Fibroblast of pulmonary artery (primary cell): ENCODE measurements around the gene ADAP1.

ENCODE experiments used
- DNase-seq: peaks from one replicate; pipeline ENCODE4 v3.0.0-alpha.2; 2010; ENCODE audit warnings: low read depth
- H3K4me3 ChIP-seq: replicated peaks from 2 replicates; pipeline ENCODE4 v1.5.1; 2011; ENCODE audit warnings: low read depth, mild to moderate bottlenecking, control low read depth, low read length, moderate library complexity
- TF ChIP-seq, protein P1 (sequence below): IDR thresholded peaks from 2 replicates; pipeline ENCODE4 v1.5.1; 2011; ENCODE audit warnings: mild to moderate bottlenecking, control low read depth, low read length, inconsistent platforms; ENCODE audit errors: missing control alignments

The ADAP1 gene

DNA sequence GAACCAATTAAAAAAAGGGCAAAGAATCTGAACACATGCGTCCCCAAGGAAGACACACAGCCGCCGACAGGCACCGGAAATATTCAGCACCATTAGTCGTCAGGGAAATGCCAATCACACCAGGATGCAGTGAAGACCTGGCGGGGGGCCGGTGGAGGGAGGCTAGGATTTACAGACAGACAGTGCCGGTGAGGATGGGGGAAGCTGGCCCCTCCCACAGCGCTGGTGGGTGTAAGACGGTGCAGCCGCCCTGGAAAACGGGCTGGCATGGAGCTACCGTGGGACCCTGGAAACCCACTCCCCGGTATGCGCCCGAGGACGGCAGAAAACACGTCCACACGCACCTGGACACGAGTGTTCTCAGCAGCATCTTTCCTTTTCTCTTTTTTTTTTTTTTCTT, 4.8 kb upstream of the ADAP1 start:
- no peak overlapping the region for H3K4me3 ChIP-seq
- TF ChIP-seq, protein P1, sequence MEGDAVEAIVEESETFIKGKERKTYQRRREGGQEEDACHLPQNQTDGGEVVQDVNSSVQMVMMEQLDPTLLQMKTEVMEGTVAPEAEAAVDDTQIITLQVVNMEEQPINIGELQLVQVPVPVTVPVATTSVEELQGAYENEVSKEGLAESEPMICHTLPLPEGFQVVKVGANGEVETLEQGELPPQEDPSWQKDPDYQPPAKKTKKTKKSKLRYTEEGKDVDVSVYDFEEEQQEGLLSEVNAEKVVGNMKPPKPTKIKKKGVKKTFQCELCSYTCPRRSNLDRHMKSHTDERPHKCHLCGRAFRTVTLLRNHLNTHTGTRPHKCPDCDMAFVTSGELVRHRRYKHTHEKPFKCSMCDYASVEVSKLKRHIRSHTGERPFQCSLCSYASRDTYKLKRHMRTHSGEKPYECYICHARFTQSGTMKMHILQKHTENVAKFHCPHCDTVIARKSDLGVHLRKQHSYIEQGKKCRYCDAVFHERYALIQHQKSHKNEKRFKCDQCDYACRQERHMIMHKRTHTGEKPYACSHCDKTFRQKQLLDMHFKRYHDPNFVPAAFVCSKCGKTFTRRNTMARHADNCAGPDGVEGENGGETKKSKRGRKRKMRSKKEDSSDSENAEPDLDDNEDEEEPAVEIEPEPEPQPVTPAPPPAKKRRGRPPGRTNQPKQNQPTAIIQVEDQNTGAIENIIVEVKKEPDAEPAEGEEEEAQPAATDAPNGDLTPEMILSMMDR, result no peak
- no peak for DNase-seq

DNA sequence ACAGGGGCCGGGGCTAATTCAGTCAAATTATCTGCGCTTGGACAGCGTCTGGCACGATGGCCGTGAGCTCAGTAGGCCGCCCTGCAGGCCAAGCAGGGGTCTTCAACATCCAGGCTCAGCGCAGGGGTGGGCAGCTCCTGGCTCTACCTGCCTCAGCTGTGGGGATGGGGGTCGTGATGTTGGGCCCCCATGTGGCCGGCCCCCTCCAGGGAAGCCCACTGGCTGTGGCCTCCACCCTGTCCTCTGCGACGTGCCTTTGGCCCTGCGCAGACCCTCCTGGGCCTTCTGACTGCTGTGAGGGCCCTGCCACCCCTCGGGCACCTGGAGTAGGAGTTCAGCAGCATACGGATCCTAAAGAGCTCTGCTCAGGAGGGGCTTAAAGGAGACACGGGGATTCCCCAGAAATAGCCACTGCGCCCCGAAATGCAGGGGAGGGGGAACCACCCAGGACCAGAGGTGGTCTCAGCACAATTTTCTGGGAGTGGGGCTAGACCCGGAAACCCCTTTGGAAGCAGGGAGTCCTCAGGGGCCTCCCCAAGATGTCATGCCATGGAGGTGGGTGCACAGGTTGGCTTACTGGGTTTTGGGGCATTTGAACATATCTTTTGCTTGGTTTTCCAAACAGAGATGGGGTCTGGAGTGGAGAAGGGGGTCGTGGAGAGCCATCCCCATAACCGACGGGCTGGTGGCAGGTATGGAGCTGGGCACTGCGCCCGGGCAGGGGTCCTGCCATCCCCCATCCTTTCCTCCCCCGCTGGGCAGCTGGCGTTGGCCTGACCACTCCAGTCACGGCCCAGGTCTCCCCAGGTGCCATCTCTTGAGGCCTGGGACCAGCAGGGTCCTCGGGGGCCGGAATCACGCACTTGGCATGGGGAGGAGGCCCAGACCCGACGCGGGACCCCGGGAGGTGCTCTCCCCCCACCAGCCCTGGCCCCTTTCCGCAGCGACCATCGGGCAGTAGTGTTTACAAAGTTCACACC, 4.0 kb upstream of the ADAP1 start:
- TF ChIP-seq, protein P1, result no peak
- no peak for DNase-seq
- no peak overlapping the region for H3K4me3 ChIP-seq

DNA sequence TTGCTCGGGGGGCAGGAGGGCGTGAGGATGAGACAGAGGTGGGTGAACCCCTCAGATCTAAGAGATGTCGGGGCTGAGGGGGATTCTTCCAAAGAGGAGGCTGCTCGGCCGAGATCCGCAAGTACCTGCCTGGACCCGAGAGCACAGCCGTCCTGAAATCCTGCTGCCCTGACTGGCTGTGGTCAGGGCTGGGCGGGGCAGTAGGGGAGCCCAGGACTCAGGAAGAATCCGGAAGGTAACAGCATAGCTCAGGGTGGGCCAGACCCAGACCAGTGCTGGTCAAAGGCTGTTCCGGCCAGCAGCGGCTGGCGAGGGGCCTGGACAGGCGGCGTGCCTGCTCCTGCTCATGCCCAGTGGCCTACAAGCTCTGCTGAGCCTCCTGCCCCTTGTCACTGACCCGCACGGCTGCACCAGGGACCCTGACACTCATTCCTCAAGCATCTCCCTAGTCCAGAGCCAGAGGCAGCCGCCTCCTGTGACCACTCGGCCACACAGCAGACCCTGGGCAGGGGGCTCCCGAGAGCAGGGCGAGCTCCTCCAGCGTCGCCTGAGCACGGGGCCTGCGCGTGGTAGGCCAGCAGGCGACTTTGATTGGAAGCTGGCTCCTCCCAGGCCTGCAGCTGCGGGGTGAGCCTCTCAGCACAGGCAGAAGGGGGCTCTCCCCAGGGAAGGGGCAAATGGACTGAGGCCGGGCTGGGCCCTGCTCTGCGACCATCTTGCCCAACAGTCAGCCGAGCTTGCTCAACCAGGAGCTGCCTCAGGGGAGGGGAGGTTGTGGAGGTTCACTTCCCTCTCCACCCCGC, 3.1 kb upstream of the ADAP1 start:
- DNase-seq, result no peak
- TF ChIP-seq, protein P1, result no peak
- H3K4me3 ChIP-seq, result no peak overlapping the region

DNA sequence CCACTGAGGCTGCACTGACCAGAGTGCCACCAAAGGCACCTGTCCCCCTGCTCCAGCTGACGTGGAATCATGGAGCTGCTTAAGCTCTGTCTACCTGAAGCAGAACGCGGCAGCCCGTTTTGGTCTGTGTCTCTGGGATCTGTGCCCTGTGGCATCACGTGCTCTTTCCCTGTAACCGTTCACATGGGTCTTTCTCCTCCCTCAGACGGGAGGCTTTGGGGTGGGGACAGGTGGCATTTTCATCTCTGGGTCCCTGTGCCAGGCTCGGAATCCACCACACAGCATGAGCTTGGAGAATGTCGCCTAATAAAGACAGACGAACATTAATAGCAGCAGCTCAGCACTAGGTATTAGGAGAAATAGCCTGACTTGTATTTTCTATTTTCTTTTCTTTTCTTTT, 1.6 kb upstream of the ADAP1 start:
- H3K4me3 ChIP-seq, result no peak overlapping the region
- no peak for DNase-seq
- TF ChIP-seq, protein P1, result no peak

DNA sequence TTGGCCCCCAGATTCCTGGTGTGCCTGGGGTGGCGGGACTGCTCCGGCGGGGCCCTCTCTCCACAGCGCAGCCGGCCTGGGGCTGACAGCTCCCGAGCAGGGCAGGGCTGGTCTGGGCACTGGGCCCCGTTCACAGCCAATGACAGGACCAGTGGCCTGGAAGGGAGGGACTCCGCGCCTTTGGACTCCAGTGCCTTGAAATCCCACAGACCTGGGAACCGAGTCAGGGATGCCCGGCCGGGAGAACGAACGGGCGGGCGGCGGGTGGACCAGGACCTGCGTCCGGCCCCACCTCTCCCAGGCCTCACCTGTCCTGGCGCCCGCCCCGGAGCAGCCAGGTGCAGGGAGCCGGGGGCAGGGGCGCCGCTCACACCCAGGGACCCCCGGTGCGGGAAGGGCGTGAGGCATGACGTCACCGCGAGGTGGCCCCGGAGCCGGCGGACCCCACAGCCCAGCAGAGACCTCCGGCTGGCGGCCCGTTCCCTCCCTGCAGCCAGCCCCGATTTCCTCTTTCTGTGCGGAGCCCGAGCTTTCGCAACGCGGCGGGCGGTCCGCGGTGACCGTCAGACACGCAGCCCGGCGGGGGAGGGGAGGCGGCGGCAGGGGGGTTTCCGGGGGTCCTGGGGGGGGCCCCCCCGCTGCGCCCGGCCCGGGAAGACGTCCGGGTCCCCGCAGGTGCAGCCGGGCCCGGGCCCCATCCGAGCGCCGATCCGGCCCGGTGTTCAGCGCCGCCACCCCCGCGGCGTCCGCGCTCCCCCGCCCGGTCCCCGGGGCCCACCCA, 743 bp downstream of the ADAP1 start:
- DNase-seq, result peak; percentile 42
- TF ChIP-seq, protein P1, result no peak
- peak overlapping the region; percentile 40 for H3K4me3 ChIP-seq

DNA sequence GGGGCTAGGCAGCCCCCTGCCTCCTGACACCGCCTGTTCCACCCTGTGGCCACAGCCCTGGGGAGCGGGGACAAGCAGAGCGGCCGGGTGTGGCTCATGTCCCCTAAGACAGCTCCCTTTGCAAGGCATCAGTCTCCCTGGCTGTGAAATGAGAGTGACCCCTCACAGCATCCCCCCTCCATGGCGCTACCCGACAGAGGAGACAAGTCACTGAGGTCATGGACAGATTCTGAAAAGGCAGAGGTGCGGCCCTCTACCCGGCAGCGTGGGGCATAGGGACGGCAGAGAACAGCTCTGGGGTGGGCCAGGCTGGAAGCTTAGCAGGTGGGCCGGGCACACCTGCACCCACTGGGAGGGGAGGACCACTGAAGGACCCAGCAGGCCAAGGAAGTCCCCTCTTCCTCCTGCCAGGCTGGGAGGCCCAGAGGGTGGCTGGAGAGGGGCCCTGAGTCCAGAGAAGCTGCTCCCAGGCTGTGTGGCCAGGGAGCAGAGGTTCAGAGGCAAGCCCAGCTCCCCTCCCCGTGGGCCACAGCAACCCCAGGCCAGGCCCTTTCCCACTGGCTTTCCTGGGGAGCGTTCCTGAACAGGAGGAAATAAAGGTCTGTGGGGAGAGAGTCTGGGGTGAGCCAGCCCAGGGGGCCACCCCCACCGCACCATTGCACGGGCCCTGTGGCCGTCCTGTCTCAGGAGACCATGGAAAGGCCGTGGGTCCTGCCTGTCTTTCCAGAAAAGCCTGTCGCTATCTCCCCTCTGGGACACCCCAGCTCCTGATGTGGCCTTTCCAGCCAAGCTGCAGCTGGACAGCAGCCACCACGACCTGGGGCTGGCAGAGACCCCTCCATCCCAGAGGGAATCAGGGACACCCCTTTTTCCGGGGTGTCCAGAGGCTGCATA, 1.7 kb downstream of the ADAP1 start:
- TF ChIP-seq, protein P1, result no peak
- DNase-seq, result no peak
- no peak overlapping the region for H3K4me3 ChIP-seq
